ENCODE data around the gene RERE.
"Not testable (repeated sequence)": the region's sequence is repeated elsewhere in the genome, so short reads cannot be mapped to it uniquely, and the experiment has no call there.

RERE gene

GRCh38 chr1:8625981-8626898 is 191.2 kb downstream of the RERE start:
- H3K4me3 Mint-ChIP-seq: no peak overlapping the region
- H3K27me3 Mint-ChIP-seq: no peaks in the 10 kb centered on the region
- no peak for DNase-seq
- peaks cover 5% of the 10 kb centered on the region for H3K36me3 Mint-ChIP-seq (ENCODE audit: low read depth)
- H3K9me3 Mint-ChIP-seq: no peaks in the 10 kb centered on the region
- peaks cover 65% of the 10 kb centered on the region for H3K4me1 Mint-ChIP-seq (ENCODE audit: low read depth)
- no peak overlapping the region for H3K27ac Mint-ChIP-seq

- H3K27me3 Mint-ChIP-seq: no peaks in the 10 kb centered on the region
- H3K27ac Mint-ChIP-seq: no peak overlapping the region
- peaks cover 61% of the 10 kb centered on the region for H3K4me1 Mint-ChIP-seq (ENCODE audit: low read depth)
- no peak overlapping the region for H3K4me3 Mint-ChIP-seq
- H3K9me3 Mint-ChIP-seq: no peaks in the 10 kb centered on the region
- peaks cover 5% of the 10 kb centered on the region for H3K36me3 Mint-ChIP-seq (ENCODE audit: low read depth)
- DNase-seq: no peak
Observed at GRCh38 chr1:8625491-8625890, 191.9 kb downstream of the RERE start.

GRCh38 chr1:8623651-8624192 is 193.7 kb downstream of the RERE start:
- not testable (repeated sequence) for H3K36me3 Mint-ChIP-seq (ENCODE audit: low read depth); H3K27me3 Mint-ChIP-seq; H3K9me3 Mint-ChIP-seq; DNase-seq
- Mint-ChIP-seq H3K27ac (peak overlapping the region; percentile 66), H3K4me3 (peak overlapping the region; percentile 27), H3K4me1 (ENCODE audit: low read depth) (peaks cover 43% of the 10 kb centered on the region)

GRCh38 chr1:8621785-8622348 is 195.6 kb downstream of the RERE start:
- peaks cover 37% of the 10 kb centered on the region for H3K4me1 Mint-ChIP-seq (ENCODE audit: low read depth)
- not testable (repeated sequence) for DNase-seq; H3K9me3 Mint-ChIP-seq; H3K36me3 Mint-ChIP-seq (ENCODE audit: low read depth); H3K27me3 Mint-ChIP-seq; H3K27ac Mint-ChIP-seq; H3K4me3 Mint-ChIP-seq

- H3K4me3 Mint-ChIP-seq; H3K36me3 Mint-ChIP-seq (ENCODE audit: low read depth); H3K27me3 Mint-ChIP-seq; H3K9me3 Mint-ChIP-seq; H3K27ac Mint-ChIP-seq; DNase-seq: not testable (repeated sequence)
- H3K4me1 Mint-ChIP-seq (ENCODE audit: low read depth): peaks cover 30% of the 10 kb centered on the region
Observed at GRCh38 chr1:8621034-8621582, 196.3 kb downstream of the RERE start.

- not testable (repeated sequence) for H3K27me3 Mint-ChIP-seq; H3K4me3 Mint-ChIP-seq; H3K27ac Mint-ChIP-seq; DNase-seq; H3K36me3 Mint-ChIP-seq (ENCODE audit: low read depth); H3K9me3 Mint-ChIP-seq
- H3K4me1 Mint-ChIP-seq (ENCODE audit: low read depth): peaks cover 25% of the 10 kb centered on the region
Observed at GRCh38 chr1:8619917-8620502, 197.4 kb downstream of the RERE start.

GRCh38 chr1:8619419-8619818 is 198.0 kb downstream of the RERE start:
- not testable (repeated sequence) for H3K27me3 Mint-ChIP-seq; H3K36me3 Mint-ChIP-seq (ENCODE audit: low read depth); H3K9me3 Mint-ChIP-seq; H3K4me3 Mint-ChIP-seq; DNase-seq; H3K27ac Mint-ChIP-seq
- H3K4me1 Mint-ChIP-seq (ENCODE audit: low read depth): peaks cover 26% of the 10 kb centered on the region

GRCh38 chr1:8616791-8617190 is 200.6 kb downstream of the RERE start:
- not testable (repeated sequence) for DNase-seq; H3K27ac Mint-ChIP-seq; H3K4me3 Mint-ChIP-seq; H3K27me3 Mint-ChIP-seq; H3K9me3 Mint-ChIP-seq; H3K36me3 Mint-ChIP-seq (ENCODE audit: low read depth)
- H3K4me1 Mint-ChIP-seq (ENCODE audit: low read depth): peaks cover 14% of the 10 kb centered on the region

- H3K4me3 Mint-ChIP-seq; H3K9me3 Mint-ChIP-seq; H3K27ac Mint-ChIP-seq; H3K27me3 Mint-ChIP-seq; H3K36me3 Mint-ChIP-seq (ENCODE audit: low read depth); DNase-seq: not testable (repeated sequence)
- peaks cover 16% of the 10 kb centered on the region for H3K4me1 Mint-ChIP-seq (ENCODE audit: low read depth)
Observed at GRCh38 chr1:8611634-8612515, 205.6 kb downstream of the RERE start.

GRCh38 chr1:8607906-8608305 is 209.5 kb downstream of the RERE start:
- no peaks in the 10 kb centered on the region for H3K27me3 Mint-ChIP-seq
- no peaks in the 10 kb centered on the region for H3K36me3 Mint-ChIP-seq (ENCODE audit: low read depth)
- no peak for DNase-seq
- no peak overlapping the region for H3K27ac Mint-ChIP-seq
- H3K9me3 Mint-ChIP-seq: no peaks in the 10 kb centered on the region
- peaks cover 37% of the 10 kb centered on the region for H3K4me1 Mint-ChIP-seq (ENCODE audit: low read depth)
- no peak overlapping the region for H3K4me3 Mint-ChIP-seq

- DNase-seq: peak; percentile 47
- no peaks in the 10 kb centered on the region for H3K27me3 Mint-ChIP-seq
- H3K27ac Mint-ChIP-seq: peak overlapping the region; percentile 98
- H3K4me3 Mint-ChIP-seq: peak overlapping the region; percentile 73
- peaks cover 7% of the 10 kb centered on the region for H3K36me3 Mint-ChIP-seq (ENCODE audit: low read depth)
- H3K4me1 Mint-ChIP-seq (ENCODE audit: low read depth): peaks cover 55% of the 10 kb centered on the region
- H3K9me3 Mint-ChIP-seq: no peaks in the 10 kb centered on the region
Observed at GRCh38 chr1:8604041-8604945, 213.1 kb downstream of the RERE start.

GRCh38 chr1:8603220-8603616 is 214.2 kb downstream of the RERE start:
- peaks cover 7% of the 10 kb centered on the region for H3K36me3 Mint-ChIP-seq (ENCODE audit: low read depth)
- no peaks in the 10 kb centered on the region for H3K9me3 Mint-ChIP-seq
- H3K27me3 Mint-ChIP-seq: no peaks in the 10 kb centered on the region
- H3K4me3 Mint-ChIP-seq: peak overlapping the region; percentile 73
- no peak for DNase-seq
- peaks cover 57% of the 10 kb centered on the region for H3K4me1 Mint-ChIP-seq (ENCODE audit: low read depth)
- H3K27ac Mint-ChIP-seq: peak overlapping the region; percentile 98
